ENCODE results near the gene DOCK11.

The DOCK11 gene

DNA sequence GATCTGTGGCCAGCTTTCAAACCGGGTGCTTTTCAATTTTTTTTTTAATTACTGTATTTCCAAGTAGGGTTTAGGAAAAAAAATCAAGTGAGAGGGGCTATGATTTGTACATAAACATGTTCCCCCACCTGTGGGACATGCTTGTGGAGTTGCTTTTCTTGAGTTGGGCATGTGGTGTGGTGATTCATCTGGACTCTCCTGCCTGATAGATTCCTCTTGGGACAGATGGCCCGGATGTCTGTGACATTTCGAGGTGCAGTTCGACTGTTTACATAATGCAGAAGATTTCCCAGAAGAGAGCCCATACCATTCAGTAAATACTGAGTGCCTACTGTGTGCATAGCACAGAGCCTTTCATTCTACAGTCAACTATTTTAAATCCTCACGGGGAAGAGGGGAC, 49.9 kb downstream of the DOCK11 start:
- H3K4me3 ChIP-seq = no peak overlapping the region
- no peak overlapping the region for H3K27ac ChIP-seq
- no peaks in the 10 kb centered on the region for H4K20me1 ChIP-seq
- H3K9me3 ChIP-seq = no peaks in the 10 kb centered on the region
- H3K27me3 ChIP-seq = no peaks in the 10 kb centered on the region
- no peak overlapping the region for H3K9ac ChIP-seq
- H3K36me3 ChIP-seq = peaks cover 42% of the 10 kb centered on the region
- no peak overlapping the region for H3K4me2 ChIP-seq
- no peak for TF ChIP-seq Cebpa-rat (IDR thresholded peaks at IDR 0.05)
- no peaks in the 10 kb centered on the region for H3K4me1 ChIP-seq

DNA sequence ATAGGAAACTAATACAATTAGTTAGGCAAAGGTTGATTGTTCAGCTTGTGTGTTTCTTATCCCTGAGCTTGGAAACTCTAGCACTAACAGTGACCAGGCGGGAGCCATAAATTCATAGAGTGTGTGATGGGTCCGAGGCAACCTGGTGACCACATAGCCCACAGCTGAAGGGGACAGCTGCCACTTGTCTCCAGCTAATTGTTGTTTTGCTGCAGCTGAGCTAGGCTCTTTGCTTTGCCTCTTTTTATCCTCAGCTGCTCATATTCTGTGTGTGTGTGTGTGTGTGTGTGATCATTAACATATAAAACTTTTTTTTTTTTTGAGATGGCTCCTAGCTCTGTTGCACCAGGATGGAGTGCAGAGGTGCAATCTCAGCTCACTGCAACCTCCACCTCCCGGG, 53.2 kb downstream of the DOCK11 start:
- Histone ChIP-seq H3K9ac (no peak overlapping the region), H3K27ac (no peak overlapping the region), H3K4me2 (no peak overlapping the region), H3K4me3 (no peak overlapping the region), H3K27me3 (no peaks in the 10 kb centered on the region), H3K4me1 (no peaks in the 10 kb centered on the region), H3K36me3 (peaks cover 58% of the 10 kb centered on the region), H3K9me3 (no peaks in the 10 kb centered on the region), H4K20me1 (no peaks in the 10 kb centered on the region)
- no peak for TF ChIP-seq Cebpa-rat (IDR thresholded peaks at IDR 0.05)

DNA sequence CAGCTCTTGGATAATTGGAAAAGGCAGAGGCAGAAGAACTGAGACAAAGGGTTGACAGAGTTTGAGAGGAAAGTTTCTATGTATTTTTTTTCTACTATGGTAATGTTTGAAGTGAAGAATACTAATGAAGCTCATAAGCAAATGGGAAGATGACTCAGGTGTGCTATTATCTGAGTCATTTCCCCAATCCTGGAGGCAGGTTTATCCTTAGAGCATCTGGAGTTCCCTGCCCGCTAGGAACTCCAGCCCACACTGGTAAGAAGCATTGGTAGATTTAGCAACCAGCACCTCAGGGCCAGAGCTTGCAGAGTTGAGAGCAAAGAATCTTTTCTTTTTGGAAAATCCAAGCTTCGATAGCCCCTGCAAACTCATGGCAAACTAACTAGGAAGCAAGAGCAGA, 55.2 kb downstream of the DOCK11 start:
- no peak for TF ChIP-seq Cebpa-rat (IDR thresholded peaks at IDR 0.05)
- Histone ChIP-seq H4K20me1 (no peaks in the 10 kb centered on the region), H3K4me1 (no peaks in the 10 kb centered on the region), H3K4me3 (no peak overlapping the region), H3K4me2 (no peak overlapping the region), H3K36me3 (peaks cover 66% of the 10 kb centered on the region), H3K27ac (no peak overlapping the region), H3K9me3 (no peaks in the 10 kb centered on the region), H3K27me3 (no peaks in the 10 kb centered on the region), H3K9ac (no peak overlapping the region)

- Histone ChIP-seq H3K36me3 (peaks cover 68% of the 10 kb centered on the region), H3K4me1 (no peaks in the 10 kb centered on the region), H3K4me3 (no peak overlapping the region), H3K27me3 (no peaks in the 10 kb centered on the region), H3K27ac (no peak overlapping the region), H4K20me1 (no peaks in the 10 kb centered on the region), H3K4me2 (no peak overlapping the region), H3K9ac (no peak overlapping the region), H3K9me3 (no peaks in the 10 kb centered on the region)
- no peak for TF ChIP-seq Cebpa-rat (IDR thresholded peaks at IDR 0.05)
These were observed 55.8 kb downstream of the DOCK11 start for GRCh38 chrX:118551426-118551825.

GRCh38 chrX:118552121-118552900, 56.7 kb downstream of the DOCK11 start:
- H3K4me2 ChIP-seq = no peak overlapping the region

DNA sequence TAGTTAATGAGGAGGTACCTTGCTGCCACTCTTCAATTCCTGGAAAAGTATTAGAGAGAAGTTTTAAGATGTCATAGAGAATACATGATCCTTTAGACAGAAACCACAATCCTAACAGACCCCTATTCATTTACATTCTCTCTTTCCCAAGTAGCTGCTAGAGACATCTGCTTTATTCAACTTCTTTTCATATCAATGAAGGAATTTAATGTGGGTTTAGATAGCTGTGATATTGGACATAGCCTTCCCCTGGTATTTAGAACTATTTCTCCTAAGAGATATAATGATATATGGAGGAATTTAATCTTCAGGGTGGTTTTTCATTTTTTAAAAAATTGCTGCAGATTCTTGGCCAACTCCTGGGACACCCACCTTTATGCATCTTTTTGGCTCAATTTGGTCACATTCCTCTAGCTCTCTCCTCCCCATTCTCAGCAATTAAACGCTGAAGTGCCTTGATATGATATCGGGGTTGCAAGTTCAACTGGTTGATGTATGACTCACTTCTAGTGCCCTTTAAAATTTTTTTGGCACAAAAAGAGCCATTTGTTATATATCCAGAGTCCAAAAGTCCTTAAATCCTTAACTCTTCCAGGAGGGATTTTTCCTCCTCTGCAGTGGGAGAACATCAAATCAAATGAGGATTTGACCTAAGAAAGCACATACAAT, 57.6 kb downstream of the DOCK11 start:
- H3K9me3 ChIP-seq = no peaks in the 10 kb centered on the region
- H3K4me3 ChIP-seq = no peak overlapping the region
- no peak overlapping the region for H3K4me2 ChIP-seq
- no peaks in the 10 kb centered on the region for H3K27me3 ChIP-seq
- H3K4me1 ChIP-seq = no peaks in the 10 kb centered on the region
- no peak overlapping the region for H3K27ac ChIP-seq
- H3K36me3 ChIP-seq = peaks cover 64% of the 10 kb centered on the region
- H3K9ac ChIP-seq = no peak overlapping the region
- TF ChIP-seq Cebpa-rat (IDR thresholded peaks at IDR 0.05) = no peak
- H4K20me1 ChIP-seq = no peaks in the 10 kb centered on the region

More at GRCh38 chrX:118552121-118552900, 56.7 kb downstream of the DOCK11 start:
- Histone ChIP-seq H4K20me1 (no peaks in the 10 kb centered on the region), H3K9me3 (no peaks in the 10 kb centered on the region), H3K27ac (no peak overlapping the region), H3K9ac (no peak overlapping the region), H3K27me3 (no peaks in the 10 kb centered on the region), H3K4me1 (no peaks in the 10 kb centered on the region), H3K4me3 (no peak overlapping the region), H3K36me3 (peaks cover 71% of the 10 kb centered on the region)
- TF ChIP-seq Cebpa-rat (IDR thresholded peaks at IDR 0.05) = no peak

DNA sequence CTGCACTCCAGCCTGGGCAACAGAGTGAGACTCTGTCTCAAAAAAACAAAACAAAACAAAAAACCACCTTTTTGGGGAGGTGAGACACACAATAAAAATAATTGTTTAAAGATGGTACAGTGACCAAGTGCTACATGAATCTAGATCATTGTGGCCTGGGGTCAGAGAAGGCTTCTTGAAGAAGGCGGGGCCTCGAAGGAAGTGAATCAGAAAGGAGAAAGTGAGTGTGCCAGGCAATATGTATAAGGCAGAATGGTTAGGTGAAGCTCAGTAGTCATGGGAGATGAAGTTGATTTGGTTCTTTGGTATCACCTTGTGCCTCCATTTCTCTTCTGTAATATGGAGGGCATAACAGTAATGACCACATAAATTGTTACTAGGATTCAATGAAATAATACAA, 58.9 kb downstream of the DOCK11 start:
- H3K27me3 ChIP-seq = no peaks in the 10 kb centered on the region
- no peaks in the 10 kb centered on the region for H3K9me3 ChIP-seq
- H3K4me3 ChIP-seq = no peak overlapping the region
- H3K4me1 ChIP-seq = no peaks in the 10 kb centered on the region
- no peak overlapping the region for H3K4me2 ChIP-seq
- peaks cover 52% of the 10 kb centered on the region for H3K36me3 ChIP-seq
- no peaks in the 10 kb centered on the region for H4K20me1 ChIP-seq
- no peak for TF ChIP-seq Cebpa-rat (IDR thresholded peaks at IDR 0.05)
- H3K27ac ChIP-seq = no peak overlapping the region
- H3K9ac ChIP-seq = no peak overlapping the region

- Histone ChIP-seq H3K4me3 (no peak overlapping the region), H4K20me1 (no peaks in the 10 kb centered on the region), H3K9ac (no peak overlapping the region), H3K4me2 (no peak overlapping the region), H3K4me1 (0 out of 2 replicates have a peak, but pooled peaks cover 8% of the 10 kb centered on the region), H3K9me3 (no peaks in the 10 kb centered on the region), H3K36me3 (peaks cover 61% of the 10 kb centered on the region), H3K27ac (no peak overlapping the region), H3K27me3 (no peaks in the 10 kb centered on the region)
- TF ChIP-seq Cebpa-rat (IDR thresholded peaks at IDR 0.05) = no peak
These were observed 63.3 kb downstream of the DOCK11 start for GRCh38 chrX:118558926-118559325.

DNA sequence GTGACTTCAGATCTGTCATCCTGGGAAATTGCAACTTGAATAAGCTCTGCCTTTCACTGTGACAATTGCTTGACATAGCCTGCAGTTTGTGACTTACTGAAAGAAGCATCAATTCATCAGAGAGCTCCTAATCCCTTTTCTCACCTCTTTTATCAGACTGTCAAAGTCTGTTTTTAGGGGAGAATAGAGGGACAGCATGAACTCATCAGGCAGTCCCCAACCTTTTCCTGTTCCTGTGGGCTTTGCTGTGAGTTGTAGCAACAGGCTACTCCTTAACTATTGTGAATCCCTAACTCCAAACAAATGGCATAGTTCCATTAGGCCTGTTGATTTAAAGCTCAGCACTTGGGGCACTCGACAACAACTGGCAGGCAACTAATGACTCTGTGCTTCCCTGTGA, 64.9 kb downstream of the DOCK11 start:
- H4K20me1 ChIP-seq = no peaks in the 10 kb centered on the region
- no peaks in the 10 kb centered on the region for H3K27me3 ChIP-seq
- H3K36me3 ChIP-seq = peaks cover 56% of the 10 kb centered on the region
- no peak overlapping the region for H3K4me2 ChIP-seq
- H3K9ac ChIP-seq = no peak overlapping the region
- peaks cover 12% of the 10 kb centered on the region for H3K4me1 ChIP-seq
- no peak overlapping the region for H3K27ac ChIP-seq
- no peak for TF ChIP-seq Cebpa-rat (IDR thresholded peaks at IDR 0.05)
- no peak overlapping the region for H3K4me3 ChIP-seq
- H3K9me3 ChIP-seq = no peaks in the 10 kb centered on the region

DNA sequence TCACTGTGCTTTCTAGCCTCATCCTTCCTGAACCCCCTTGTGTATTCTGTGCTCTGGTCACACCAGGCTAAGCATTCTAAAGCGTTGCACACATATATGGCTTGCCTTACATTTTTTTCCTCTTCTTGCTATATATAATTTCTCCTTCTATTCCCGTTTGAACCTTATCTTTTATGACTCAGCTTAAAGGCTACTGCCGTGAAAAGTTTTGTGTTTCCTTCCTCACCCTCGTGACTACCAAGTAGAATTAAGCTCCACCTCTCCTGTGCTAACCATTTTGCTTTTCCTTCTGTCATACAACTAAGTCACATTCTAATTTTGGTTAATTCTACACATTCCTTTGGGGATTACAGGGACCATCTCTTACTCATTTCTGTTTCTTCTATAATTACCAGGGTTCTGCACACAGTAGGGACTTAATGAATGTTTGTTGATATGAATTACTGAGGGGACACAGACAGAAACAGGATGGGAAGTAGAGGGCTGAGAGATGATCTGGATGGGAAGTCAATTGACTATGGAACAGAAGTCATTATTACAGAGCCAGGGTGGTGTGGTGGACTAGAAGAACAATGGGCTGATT, 67.1 kb downstream of the DOCK11 start:
- Histone ChIP-seq H3K9me3 (no peaks in the 10 kb centered on the region), H3K9ac (no peak overlapping the region), H3K4me1 (peaks cover 23% of the 10 kb centered on the region), H3K27ac (no peak overlapping the region), H3K4me3 (no peak overlapping the region), H3K27me3 (no peaks in the 10 kb centered on the region), H3K4me2 (no peak overlapping the region), H3K36me3 (peaks cover 43% of the 10 kb centered on the region), H4K20me1 (no peaks in the 10 kb centered on the region)
- TF ChIP-seq Cebpa-rat (IDR thresholded peaks at IDR 0.05) = no peak

Measured in BLaER1 (cell line).